GM21390 (cell line): Measurements from ENCODE around the gene TSC22D4.

ENCODE experiments used
- ATAC-seq: cut with Tn5 transposase; IDR thresholded peaks from one replicate; pipeline ENCODE4 v1.9.1; 2021; ENCODE audit not compliant: unreplicated experiment

Gene TSC22D4

GRCh38 chr7:100493476-100494264, 14.7 kb upstream of the TSC22D4 start:
- ATAC-seq, result no peak

GRCh38 chr7:100492738-100493475, 13.9 kb upstream of the TSC22D4 start:
- no peak for ATAC-seq

- no peak for ATAC-seq
Observed at GRCh38 chr7:100491192-100491578, 12.2 kb upstream of the TSC22D4 start.

GRCh38 chr7:100490483-100491191, 11.6 kb upstream of the TSC22D4 start:
- ATAC-seq, result no peak

GRCh38 chr7:100489824-100490223, 10.8 kb upstream of the TSC22D4 start:
- no peak for ATAC-seq

- no peak for ATAC-seq
Observed at GRCh38 chr7:100489121-100489520, 10.1 kb upstream of the TSC22D4 start.

GRCh38 chr7:100488333-100489095, 9.5 kb upstream of the TSC22D4 start:
- ATAC-seq, result no peak

GRCh38 chr7:100486753-100487446, 7.9 kb upstream of the TSC22D4 start:
- no peak for ATAC-seq

- no peak for ATAC-seq
Observed at GRCh38 chr7:100486111-100486636, 7.2 kb upstream of the TSC22D4 start.

GRCh38 chr7:100485471-100485876, 6.5 kb upstream of the TSC22D4 start:
- ATAC-seq, result no peak

- no peak for ATAC-seq
Observed at GRCh38 chr7:100484673-100485045, 5.6 kb upstream of the TSC22D4 start.

GRCh38 chr7:100483722-100484672, 5.0 kb upstream of the TSC22D4 start, which contains the start of gene NYAP1:
Gene NYAP1, plus strand, starts transcription at chr7:100483927. Its CDS starts 1,385 bp downstream, at chr7:100485312.
- ATAC-seq, result peak; percentile 23

- ATAC-seq, result peak; percentile 49
Observed at GRCh38 chr7:100483090-100483721, 4.2 kb upstream of the TSC22D4 start.

GRCh38 chr7:100482728-100483089, 3.7 kb upstream of the TSC22D4 start:
- no peak for ATAC-seq

GRCh38 chr7:100481466-100481865, 2.5 kb upstream of the TSC22D4 start:
- ATAC-seq, result no peak

GRCh38 chr7:100477871-100478267, 1.1 kb downstream of the TSC22D4 start:
- no peak for ATAC-seq

- ATAC-seq, result no peak
Observed at GRCh38 chr7:100476903-100477870, 1.8 kb downstream of the TSC22D4 start.
